ENCODE data around the gene CHD5. TPM values are rescaled to one million over a fixed set of nuclear protein-coding genes. Genes with fewer than 3 reads are reported as not detected.

Gene CHD5
- polyA plus RNA-seq, 1 experiment, result 0.04 TPM

DNA sequence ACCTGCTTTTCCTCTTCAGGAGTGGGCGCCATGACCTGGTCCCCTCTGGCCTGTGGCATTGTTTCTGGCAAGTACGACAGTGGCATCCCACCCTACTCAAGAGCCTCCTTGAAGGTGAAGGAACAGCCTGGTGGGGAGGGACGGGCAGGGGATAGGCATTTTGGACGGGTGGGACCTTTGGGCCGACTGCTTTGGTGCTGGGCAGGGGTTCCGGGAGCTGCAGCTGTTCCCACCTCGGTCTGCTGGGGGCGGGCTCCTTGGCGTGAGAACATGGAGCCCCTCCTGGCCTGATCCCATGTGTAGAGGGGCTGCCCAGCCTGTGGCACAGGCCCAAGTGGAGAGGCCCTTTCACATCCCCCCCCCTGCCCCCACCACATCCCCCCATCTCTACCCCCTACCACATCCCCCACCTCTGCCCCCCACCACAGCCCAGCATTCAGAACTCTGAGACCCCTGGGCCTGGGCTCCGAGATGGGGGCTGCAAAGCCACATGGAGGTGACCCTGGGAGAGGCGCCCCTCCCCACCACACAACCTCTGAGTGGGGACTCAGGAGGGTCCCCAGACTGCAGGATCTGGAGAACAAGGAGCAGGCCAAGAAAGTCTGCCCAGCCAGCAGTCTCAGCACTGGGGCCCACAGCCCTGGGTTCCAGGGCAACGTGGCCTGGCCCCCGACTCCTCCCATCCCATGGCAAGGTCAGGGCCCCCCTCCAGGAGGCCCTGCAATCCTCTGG is 84.4 kb downstream of the CHD5 start:
- DNase-seq (ENCODE audit: low read depth), result no peak
- POLR2A ChIA-PET, result no interaction called here
- no peak overlapping the region for H3K4me3 ChIP-seq (ENCODE audit: low read depth, low read length)
- TF ChIP-seq, protein P1, sequence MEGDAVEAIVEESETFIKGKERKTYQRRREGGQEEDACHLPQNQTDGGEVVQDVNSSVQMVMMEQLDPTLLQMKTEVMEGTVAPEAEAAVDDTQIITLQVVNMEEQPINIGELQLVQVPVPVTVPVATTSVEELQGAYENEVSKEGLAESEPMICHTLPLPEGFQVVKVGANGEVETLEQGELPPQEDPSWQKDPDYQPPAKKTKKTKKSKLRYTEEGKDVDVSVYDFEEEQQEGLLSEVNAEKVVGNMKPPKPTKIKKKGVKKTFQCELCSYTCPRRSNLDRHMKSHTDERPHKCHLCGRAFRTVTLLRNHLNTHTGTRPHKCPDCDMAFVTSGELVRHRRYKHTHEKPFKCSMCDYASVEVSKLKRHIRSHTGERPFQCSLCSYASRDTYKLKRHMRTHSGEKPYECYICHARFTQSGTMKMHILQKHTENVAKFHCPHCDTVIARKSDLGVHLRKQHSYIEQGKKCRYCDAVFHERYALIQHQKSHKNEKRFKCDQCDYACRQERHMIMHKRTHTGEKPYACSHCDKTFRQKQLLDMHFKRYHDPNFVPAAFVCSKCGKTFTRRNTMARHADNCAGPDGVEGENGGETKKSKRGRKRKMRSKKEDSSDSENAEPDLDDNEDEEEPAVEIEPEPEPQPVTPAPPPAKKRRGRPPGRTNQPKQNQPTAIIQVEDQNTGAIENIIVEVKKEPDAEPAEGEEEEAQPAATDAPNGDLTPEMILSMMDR (IDR thresholded peaks at IDR 0.05; ENCODE audit: insufficient read depth, low read depth, low read length), result no peak
- H3K36me3 ChIP-seq (ENCODE audit: control insufficient read depth, insufficient read depth, low read length), result no peaks in the 10 kb centered on the region
- H3K27me3 ChIP-seq (ENCODE audit: control insufficient read depth, insufficient read depth, low read length), result no peaks in the 10 kb centered on the region
- CTCF ChIA-PET, result no interaction called here

DNA sequence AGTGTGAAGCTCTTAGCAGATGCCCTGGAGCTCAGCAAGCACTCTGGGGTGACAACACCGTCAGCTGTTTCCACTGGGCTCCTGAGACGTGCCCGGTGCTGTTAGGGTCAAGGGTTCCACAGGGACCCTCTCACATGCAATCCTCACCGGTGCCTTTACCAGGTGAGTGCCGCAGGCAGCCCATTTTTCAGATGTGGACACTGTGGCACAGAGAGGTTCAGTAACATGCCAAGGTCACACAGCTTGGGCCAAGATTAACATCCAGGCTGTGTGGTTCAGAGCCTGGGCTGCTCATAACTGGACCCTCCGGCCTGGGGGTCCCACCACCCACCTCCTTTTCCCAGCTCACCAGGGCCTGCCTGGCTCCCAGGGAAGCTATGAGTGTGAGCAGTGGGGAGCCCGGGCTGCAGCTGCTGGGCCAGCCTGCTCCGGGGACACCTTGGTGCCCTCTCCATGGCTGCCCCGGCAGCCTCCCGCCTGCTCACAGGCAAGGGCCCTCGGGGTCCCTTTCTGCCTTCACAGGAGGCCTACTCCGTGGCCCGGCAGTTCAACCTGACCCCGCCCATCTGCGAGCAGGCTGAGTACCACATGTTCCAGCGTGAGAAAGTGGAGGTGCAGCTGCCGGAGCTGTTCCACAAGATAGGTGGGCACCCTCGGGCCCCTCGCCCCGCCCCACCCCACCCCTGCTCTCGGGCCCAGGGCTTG is 85.2 kb downstream of the CHD5 start:
- H3K27me3 ChIP-seq (ENCODE audit: control insufficient read depth, insufficient read depth, low read length), result no peaks in the 10 kb centered on the region
- H3K36me3 ChIP-seq (ENCODE audit: control insufficient read depth, insufficient read depth, low read length), result no peaks in the 10 kb centered on the region
- no peak overlapping the region for H3K4me3 ChIP-seq (ENCODE audit: low read depth, low read length)
- DNase-seq (ENCODE audit: low read depth), result no peak
- TF ChIP-seq, protein P1 (IDR thresholded peaks at IDR 0.05; ENCODE audit: insufficient read depth, low read depth, low read length), result no peak
- ChIA-PET POLR2A (no interaction called here), CTCF (interaction anchor here (1.0 kb wide), 1 partner anchor 11 kb away, joined by 3 read pairs; no protein-coding TSS in a partner anchor)

- Histone ChIP-seq H3K27me3 (ENCODE audit: control insufficient read depth, insufficient read depth, low read length) (no peaks in the 10 kb centered on the region), H3K36me3 (ENCODE audit: control insufficient read depth, insufficient read depth, low read length) (no peaks in the 10 kb centered on the region), H3K4me3 (ENCODE audit: low read depth, low read length) (no peak overlapping the region)
- POLR2A ChIA-PET, result no interaction called here
- CTCF ChIA-PET, result interaction anchor here (1.0 kb wide), 1 partner anchor 11 kb away, joined by 3 read pairs; no protein-coding TSS in a partner anchor
- DNase-seq (ENCODE audit: low read depth), result no peak
- TF ChIP-seq, protein P1 (IDR thresholded peaks at IDR 0.05; ENCODE audit: insufficient read depth, low read depth, low read length), result no peak
These were observed 85.9 kb downstream of the CHD5 start for GRCh38 chr1:6094246-6094645.

GRCh38 chr1:6093611-6094010 is 86.5 kb downstream of the CHD5 start:
- POLR2A ChIA-PET, result no interaction called here
- Histone ChIP-seq H3K36me3 (ENCODE audit: control insufficient read depth, insufficient read depth, low read length) (no peaks in the 10 kb centered on the region), H3K27me3 (ENCODE audit: control insufficient read depth, insufficient read depth, low read length) (no peaks in the 10 kb centered on the region), H3K4me3 (ENCODE audit: low read depth, low read length) (no peak overlapping the region)
- CTCF ChIA-PET, result no interaction called here
- TF ChIP-seq, protein P1 (IDR thresholded peaks at IDR 0.05; ENCODE audit: insufficient read depth, low read depth, low read length), result no peak
- no peak for DNase-seq (ENCODE audit: low read depth)

- ChIA-PET CTCF (interaction anchor here (0.8 kb wide), 1 partner anchor 48 kb away, joined by 3 read pairs; no protein-coding TSS in a partner anchor), POLR2A (no interaction called here)
- no peaks in the 10 kb centered on the region for H3K27me3 ChIP-seq (ENCODE audit: control insufficient read depth, insufficient read depth, low read length)
- TF ChIP-seq, protein P1 (IDR thresholded peaks at IDR 0.05; ENCODE audit: insufficient read depth, low read depth, low read length), result no peak
- no peaks in the 10 kb centered on the region for H3K36me3 ChIP-seq (ENCODE audit: control insufficient read depth, insufficient read depth, low read length)
- DNase-seq (ENCODE audit: low read depth), result no peak
- no peak overlapping the region for H3K4me3 ChIP-seq (ENCODE audit: low read depth, low read length)
These were observed 87.0 kb downstream of the CHD5 start for GRCh38 chr1:6093071-6093470.
